Ectodermal cell (in vitro differentiated cells): ENCODE measurements around the gene GPT2.

Experiments used
- H3K27ac ChIP-seq: 2 replicates; pipeline ENCODE4 v1.7.0; 2013; ENCODE audit warnings: mild to moderate bottlenecking, low read depth, low read length; ENCODE audit not compliant: insufficient read depth, poor library complexity, severe bottlenecking
- H3K27me3 ChIP-seq: 2 replicates; pipeline ENCODE4 v1.7.0; 2013; ENCODE audit warnings: mild to moderate bottlenecking, low read length; ENCODE audit not compliant: insufficient read depth, control insufficient read depth, poor library complexity, severe bottlenecking
- H3K36me3 ChIP-seq: one replicate; pipeline ENCODE4 v1.7.0; 2013; ENCODE audit warnings: low read length; ENCODE audit not compliant: control insufficient read depth, insufficient read depth
- H3K4me1 ChIP-seq: one replicate; pipeline ENCODE4 v1.7.0; 2013; ENCODE audit warnings: low read length; ENCODE audit not compliant: control insufficient read depth, insufficient read depth
- H3K4me3 ChIP-seq: 2 replicates; pipeline ENCODE4 v1.7.0; 2013; ENCODE audit warnings: low read depth, low read length, control low read depth; ENCODE audit not compliant: insufficient read depth
- H3K9me3 ChIP-seq: 2 replicates; pipeline ENCODE4 v1.7.0; 2013; ENCODE audit warnings: mild to moderate bottlenecking, low read length, moderate library complexity; ENCODE audit not compliant: control insufficient read depth
- WGBS, 2 experiments: methylation state at CpG; one replicate each; pipeline ENCODE4 v1.1.7; 2013; ENCODE audit warnings: missing lambda C conversion rate in 2 of 2; 5-methylcytosine and 5-hydroxymethylcytosine counted together

The GPT2 gene

GRCh38 chr16:46971271-46971670 lies 87.1 kb downstream of the GPT2 start:
- WGBS, 2 experiments: 94 to 98% methylated on average over 5 of the region's 7 CpGs
- H3K27ac ChIP-seq: no peak overlapping the region
- no peaks in the 10 kb centered on the region for H3K4me1 ChIP-seq
- H3K9me3 ChIP-seq: no peaks in the 10 kb centered on the region
- H3K4me3 ChIP-seq: no peak overlapping the region
- H3K36me3 ChIP-seq: peaks cover 33% of the 10 kb centered on the region
- no peaks in the 10 kb centered on the region for H3K27me3 ChIP-seq

- Histone ChIP-seq H3K9me3 (no peaks in the 10 kb centered on the region), H3K36me3 (peaks cover 22% of the 10 kb centered on the region), H3K27ac (peak overlapping the region; percentile 98), H3K4me1 (no peaks in the 10 kb centered on the region), H3K4me3 (peak overlapping the region; percentile 96), H3K27me3 (no peaks in the 10 kb centered on the region)
- WGBS, 2 experiments: 3 to 5% methylated on average over 48 of the region's 48 CpGs
Measured at GRCh38 chr16:46972429-46973206, 88.5 kb downstream of the GPT2 start.

GRCh38 chr16:46973207-46973995 lies 89.2 kb downstream of the GPT2 start, which contains the start of gene DNAJA2:
Gene DNAJA2, minus strand, starts transcription at chr16:46973674. Its CDS starts 102 bp downstream, at chr16:46973572.
- WGBS, 2 experiments: 1% methylated on average over 86 of the region's 86 CpGs
- no peaks in the 10 kb centered on the region for H3K27me3 ChIP-seq
- peaks cover 15% of the 10 kb centered on the region for H3K36me3 ChIP-seq
- peak within 1 kb of the TSS; percentile 98 for H3K27ac ChIP-seq
- H3K9me3 ChIP-seq: no peaks in the 10 kb centered on the region
- H3K4me3 ChIP-seq: peak within 1 kb of the TSS; percentile 96
- no peaks in the 10 kb centered on the region for H3K4me1 ChIP-seq

- H3K4me1 ChIP-seq: no peaks in the 10 kb centered on the region
- WGBS, 2 experiments: 11 to 13% methylated on average over 13 of the region's 14 CpGs
- no peaks in the 10 kb centered on the region for H3K27me3 ChIP-seq
- H3K27ac ChIP-seq: peak overlapping the region; percentile 98
- peaks cover 9% of the 10 kb centered on the region for H3K36me3 ChIP-seq
- H3K4me3 ChIP-seq: peak overlapping the region; percentile 96
- no peaks in the 10 kb centered on the region for H3K9me3 ChIP-seq
Measured at GRCh38 chr16:46973996-46974324, 89.8 kb downstream of the GPT2 start.

- Histone ChIP-seq H3K27me3 (no peaks in the 10 kb centered on the region), H3K36me3 (peaks cover 6% of the 10 kb centered on the region), H3K4me3 (peak overlapping the region; percentile 96), H3K9me3 (no peaks in the 10 kb centered on the region), H3K27ac (peak overlapping the region; percentile 98), H3K4me1 (no peaks in the 10 kb centered on the region)
- 87 to 89% methylated on average over 6 of the region's 6 CpGs for WGBS, 2 experiments
Measured at GRCh38 chr16:46974352-46974751, 90.2 kb downstream of the GPT2 start.

GRCh38 chr16:46975165-46975564 lies 91.0 kb downstream of the GPT2 start:
- H3K4me3 ChIP-seq: no peak overlapping the region
- no peaks in the 10 kb centered on the region for H3K4me1 ChIP-seq
- no peak overlapping the region for H3K27ac ChIP-seq
- H3K36me3 ChIP-seq: peaks cover 5% of the 10 kb centered on the region
- WGBS, 2 experiments: 90 to 95% methylated on average over 11 of the region's 11 CpGs
- no peaks in the 10 kb centered on the region for H3K27me3 ChIP-seq
- H3K9me3 ChIP-seq: no peaks in the 10 kb centered on the region

- 95 to 98% methylated on average over 4 of the region's 4 CpGs for WGBS, 2 experiments
- no peak overlapping the region for H3K27ac ChIP-seq
- H3K27me3 ChIP-seq: no peaks in the 10 kb centered on the region
- no peaks in the 10 kb centered on the region for H3K4me1 ChIP-seq
- H3K9me3 ChIP-seq: no peaks in the 10 kb centered on the region
- no peak overlapping the region for H3K4me3 ChIP-seq
- H3K36me3 ChIP-seq: peaks cover 3% of the 10 kb centered on the region
Measured at GRCh38 chr16:46975908-46976470, 91.8 kb downstream of the GPT2 start.

- H3K27me3 ChIP-seq: no peaks in the 10 kb centered on the region
- no peak overlapping the region for H3K27ac ChIP-seq
- H3K4me3 ChIP-seq: no peak overlapping the region
- 88 to 97% methylated on average over 4 of the region's 4 CpGs for WGBS, 2 experiments
- H3K9me3 ChIP-seq: no peaks in the 10 kb centered on the region
- H3K36me3 ChIP-seq: no peaks in the 10 kb centered on the region
- H3K4me1 ChIP-seq: no peaks in the 10 kb centered on the region
Measured at GRCh38 chr16:46976550-46976949, 92.4 kb downstream of the GPT2 start.
